GM19043 (cell line): Measurements from ENCODE around the gene STAM.

Experiments used
- ATAC-seq: cut with Tn5 transposase; IDR thresholded peaks from one replicate; pipeline ENCODE4 v1.9.1; 2021; ENCODE audit warnings: low read depth; ENCODE audit not compliant: unreplicated experiment

STAM gene

DNA sequence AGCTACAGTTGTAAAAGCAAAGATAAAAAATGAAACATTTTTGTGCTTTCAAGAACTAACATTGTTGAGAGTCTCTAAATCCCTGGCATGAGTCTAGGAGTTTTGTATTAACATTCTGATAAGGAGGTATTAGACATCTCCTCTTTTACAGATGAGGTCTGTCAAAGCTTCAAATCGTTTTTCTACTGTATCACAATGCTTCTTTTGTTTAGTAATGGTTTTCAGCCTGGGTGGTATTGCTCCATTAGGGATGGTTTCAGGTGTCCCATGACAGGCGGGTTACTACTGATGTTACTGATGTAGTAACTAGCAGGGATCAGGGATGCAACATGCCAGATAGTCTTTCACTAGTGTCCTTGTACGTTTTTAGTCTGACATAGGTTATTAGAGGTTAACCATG, 27.4 kb downstream of the STAM start:
- no peak for ATAC-seq

- ATAC-seq, result no peak
Measured at GRCh38 chr10:17673471-17674061, 29.6 kb downstream of the STAM start.

- no peak for ATAC-seq
Measured at GRCh38 chr10:17674566-17674965, 30.6 kb downstream of the STAM start.

DNA sequence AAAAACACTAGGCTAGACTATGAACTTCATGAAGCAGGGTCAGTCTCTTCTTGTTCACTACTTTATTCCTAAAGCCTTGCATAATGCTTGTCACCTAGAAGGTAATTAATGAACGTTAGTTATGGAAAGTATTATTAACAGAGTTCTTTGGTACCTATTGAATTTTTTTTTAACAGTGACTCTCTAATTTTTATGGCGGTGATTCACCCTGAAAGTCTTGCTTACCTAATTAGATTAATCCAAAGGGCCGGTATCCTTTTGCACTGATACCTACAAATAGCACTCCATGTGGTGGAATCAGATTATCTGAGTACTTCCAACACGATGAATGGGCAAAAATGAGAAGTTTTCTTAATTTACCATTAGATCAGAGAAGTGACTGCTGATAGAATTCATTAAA, 31.7 kb downstream of the STAM start:
- ATAC-seq, result no peak

DNA sequence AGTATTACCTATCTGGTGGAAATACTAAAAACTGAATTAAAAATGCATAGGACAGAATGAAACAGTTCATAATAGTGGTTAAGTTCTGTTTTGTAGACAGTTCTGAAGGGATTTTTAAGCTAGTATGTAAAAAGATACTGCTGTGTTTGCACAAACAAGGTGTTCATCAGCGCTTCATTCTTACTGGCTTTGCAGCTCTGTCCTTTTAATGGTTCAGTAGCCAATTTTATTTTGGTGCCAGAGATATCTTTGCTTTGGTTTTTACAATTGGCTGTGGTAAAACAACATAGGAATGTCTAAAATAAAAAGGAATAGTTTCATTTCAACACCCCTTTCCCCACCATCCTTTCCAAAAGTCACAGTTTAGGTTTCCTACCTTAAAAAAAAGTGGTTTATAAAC, 33.0 kb downstream of the STAM start:
- ATAC-seq, result no peak

- ATAC-seq, result no peak
Measured at GRCh38 chr10:17682236-17682946, 38.4 kb downstream of the STAM start.

DNA sequence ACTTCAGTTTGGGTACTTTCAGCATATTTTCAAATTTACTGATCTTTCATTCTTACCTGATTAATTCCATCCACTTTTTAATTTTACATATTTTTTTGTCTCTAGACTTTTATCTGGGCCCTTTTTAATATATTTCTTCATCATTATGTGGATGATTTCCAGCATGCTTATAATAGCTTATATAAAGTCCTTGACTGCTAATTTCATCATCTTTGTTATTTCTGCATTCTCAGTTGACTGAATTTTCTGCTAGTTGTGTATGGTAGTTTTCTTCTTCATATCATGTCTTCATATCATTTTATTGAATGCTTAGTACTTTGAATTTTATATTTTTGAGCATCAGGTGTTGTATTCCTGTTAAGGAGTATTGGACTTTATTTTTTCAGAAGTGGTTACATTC, 39.6 kb downstream of the STAM start:
- ATAC-seq, result no peak

DNA sequence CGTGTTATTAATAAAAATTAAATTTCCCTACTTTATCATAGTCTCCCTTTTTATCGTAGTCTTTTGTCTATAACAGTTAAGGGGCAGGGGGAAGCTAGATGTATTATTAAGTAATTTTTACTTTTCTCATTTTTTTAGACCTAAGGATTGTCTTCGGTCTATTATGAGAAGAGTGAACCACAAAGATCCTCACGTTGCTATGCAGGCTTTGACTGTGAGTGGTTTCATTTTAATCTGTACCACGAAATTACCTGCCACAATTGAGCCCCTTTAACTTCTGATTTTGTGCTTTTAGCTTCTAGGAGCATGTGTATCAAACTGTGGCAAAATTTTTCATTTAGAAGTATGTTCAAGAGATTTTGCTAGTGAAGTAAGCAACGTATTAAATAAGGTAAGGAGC, 40.6 kb downstream of the STAM start:
- ATAC-seq, result peak; percentile 50

GRCh38 chr10:17685233-17685840, 41.4 kb downstream of the STAM start:
- peak; percentile 46 for ATAC-seq

DNA sequence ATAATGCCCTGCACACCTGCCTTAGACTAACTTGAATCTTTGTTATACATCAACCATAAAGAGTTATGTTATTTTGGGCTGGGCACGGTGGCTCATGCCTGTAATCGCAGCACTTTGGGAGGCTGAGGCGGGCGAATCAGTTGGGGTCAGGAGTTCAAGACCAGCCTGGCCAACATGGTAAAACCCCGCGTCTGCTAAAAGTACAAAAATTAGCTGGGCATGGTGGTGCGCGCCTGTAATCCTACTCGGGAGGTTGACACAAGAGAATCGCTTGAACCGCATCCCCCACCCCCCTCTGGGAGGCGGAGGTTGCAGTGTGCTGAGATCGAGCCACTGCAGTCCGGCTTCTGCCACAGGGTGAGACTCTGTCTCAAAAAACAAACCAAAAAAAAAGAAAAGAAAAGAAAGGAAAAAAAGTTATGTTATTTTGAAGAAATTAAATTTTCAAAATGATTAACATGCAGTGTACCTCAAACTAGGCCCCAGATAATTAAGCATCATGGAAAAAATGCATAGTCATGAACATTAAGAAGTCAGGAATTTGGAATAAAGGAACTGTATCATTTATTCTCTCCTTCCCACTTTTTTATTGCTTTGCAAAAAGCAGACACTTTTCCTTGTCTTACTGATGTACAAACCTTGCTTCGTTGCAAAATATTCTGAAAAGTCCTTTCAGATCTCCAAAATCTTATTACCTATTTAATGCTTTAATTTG, 43.3 kb downstream of the STAM start:
- no peak for ATAC-seq

DNA sequence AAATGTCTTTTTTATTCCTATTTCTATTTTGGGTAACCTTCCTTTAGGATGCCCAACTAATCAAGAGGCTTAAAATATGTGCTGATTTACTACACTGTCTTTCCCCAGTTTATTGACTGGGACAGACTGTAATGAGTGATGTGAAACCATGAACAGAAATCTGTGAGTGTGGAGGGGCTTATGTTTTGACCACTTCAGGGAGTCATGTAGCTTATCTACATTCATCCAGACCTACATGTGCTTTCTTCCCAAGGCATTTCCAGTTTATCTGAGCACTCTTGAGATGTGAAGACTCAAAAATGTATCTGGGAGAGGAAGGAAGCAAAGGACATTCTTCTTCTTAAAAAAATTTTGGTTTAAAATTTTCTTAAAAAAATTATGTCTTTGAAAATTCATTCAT, 45.2 kb downstream of the STAM start:
- ATAC-seq, result no peak

DNA sequence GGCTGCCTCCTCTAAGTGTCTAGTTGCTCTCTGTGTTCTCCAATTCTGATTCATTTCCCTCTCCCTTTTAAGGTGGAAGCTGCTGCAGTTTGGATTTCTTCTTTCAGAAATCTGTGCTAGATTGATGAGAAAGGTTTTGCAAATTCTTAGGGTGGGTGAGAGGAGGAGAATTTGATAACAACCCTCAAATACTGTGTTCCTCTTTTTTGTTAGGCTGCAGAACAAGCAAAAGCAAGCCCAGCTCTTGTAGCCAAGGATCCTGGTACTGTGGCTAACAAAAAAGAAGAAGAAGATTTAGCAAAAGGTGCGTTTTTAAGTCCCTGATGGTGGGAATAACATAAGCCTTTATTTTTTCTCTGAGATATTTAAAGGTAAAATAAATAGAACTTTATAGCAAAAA, 49.1 kb downstream of the STAM start:
- no peak for ATAC-seq

- ATAC-seq, result no peak
Measured at GRCh38 chr10:17698696-17699095, 54.7 kb downstream of the STAM start.

- no peak for ATAC-seq
Measured at GRCh38 chr10:17701301-17701700, 57.4 kb downstream of the STAM start.

DNA sequence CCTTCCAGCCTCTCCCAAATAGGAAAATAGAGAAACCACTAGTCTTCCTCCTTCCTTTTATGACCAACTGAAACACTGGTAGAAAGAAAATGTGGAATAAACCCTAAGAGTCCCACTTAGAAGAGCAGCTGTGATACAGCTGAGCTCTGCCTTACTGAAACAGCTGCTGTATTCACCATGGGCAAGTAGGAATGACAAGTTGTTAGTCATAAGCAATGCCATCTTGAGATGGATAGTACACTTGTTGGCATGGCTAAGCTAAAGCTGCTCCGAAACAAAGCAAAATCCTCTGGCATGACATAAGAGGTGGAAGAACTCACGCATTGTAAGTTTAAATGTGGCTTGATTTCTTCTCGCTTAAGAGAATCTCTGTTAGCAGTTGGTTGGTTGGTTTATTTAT, 59.8 kb downstream of the STAM start:
- no peak for ATAC-seq

- ATAC-seq, result no peak
Measured at GRCh38 chr10:17708821-17709220, 64.9 kb downstream of the STAM start.

GRCh38 chr10:17709492-17709891, 65.5 kb downstream of the STAM start:
- ATAC-seq, result no peak

- no peak for ATAC-seq
Measured at GRCh38 chr10:17710181-17710580, 66.2 kb downstream of the STAM start.

DNA sequence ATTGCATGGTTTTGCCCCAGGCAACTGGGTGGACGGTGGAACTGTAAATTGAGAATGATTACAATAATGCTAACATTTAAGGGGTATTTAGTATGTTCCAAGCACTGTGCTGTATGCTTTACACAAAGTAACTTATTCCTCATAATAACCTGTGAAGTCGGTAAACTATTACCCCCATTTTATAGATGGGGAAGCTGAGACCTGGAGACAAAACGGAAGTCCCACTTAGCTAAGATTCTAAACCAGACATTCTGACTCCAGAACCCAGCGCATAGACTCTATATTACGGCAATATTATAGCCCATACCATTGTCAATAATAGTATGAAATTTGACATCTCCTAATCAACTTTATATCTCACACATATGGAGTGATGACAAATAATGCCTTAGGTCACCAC, 68.1 kb downstream of the STAM start:
- ATAC-seq, result no peak

DNA sequence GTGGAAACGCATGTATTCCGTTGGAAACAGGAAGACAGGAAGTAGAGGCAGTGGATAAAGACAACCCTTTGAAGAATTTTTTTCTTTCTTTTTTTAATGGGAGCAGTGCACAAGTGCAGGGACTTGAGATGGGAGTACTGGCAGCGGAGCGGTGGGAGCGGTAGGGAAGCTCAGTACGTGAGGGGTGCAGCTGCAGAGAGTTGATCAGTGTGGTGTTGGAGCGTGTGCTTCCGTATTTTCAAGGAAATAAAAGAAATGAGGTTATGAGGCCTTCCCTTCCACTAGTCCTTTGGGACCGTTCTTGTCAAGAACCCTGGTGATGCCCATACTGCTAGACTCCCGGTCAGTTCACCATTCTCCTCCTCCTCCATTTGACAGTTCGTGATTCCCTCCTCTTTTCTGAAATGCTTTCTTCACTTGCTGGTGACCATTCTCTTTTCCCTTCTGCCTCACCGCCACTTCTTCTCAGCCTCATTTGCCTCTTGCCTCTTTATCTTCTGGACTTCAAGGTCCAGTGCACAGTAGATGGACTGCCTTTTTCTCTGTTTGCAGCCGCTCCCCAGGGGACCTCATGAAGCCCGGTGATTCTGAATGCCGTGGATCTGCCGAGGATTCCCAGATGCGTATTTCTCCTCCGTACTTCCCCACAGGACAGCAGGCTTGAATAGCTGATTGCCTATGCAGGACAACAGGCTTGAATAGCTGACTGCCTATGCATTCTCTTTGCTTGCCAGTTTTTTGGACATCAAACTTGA, 68.9 kb downstream of the STAM start:
- ATAC-seq, result no peak

- no peak for ATAC-seq
Measured at GRCh38 chr10:17713758-17714157, 69.8 kb downstream of the STAM start.
